ENCODE data around the gene MRPS9.

The MRPS9 gene

GRCh38 chr2:105037572-105038382 is at the start of gene MRPS9:
Gene MRPS9 (plus strand): TSS chr2:105038069. CDS start chr2:105038093, 24 bp downstream.
- DNase-seq (ENCODE audit: low spot score): peak; percentile 98

GRCh38 chr2:105005181-105005951 is 32.5 kb upstream of the MRPS9 start:
- DNase-seq (ENCODE audit: low spot score): no peak

- DNase-seq (ENCODE audit: low spot score): no peak
These were observed 30.5 kb upstream of the MRPS9 start for GRCh38 chr2:105007367-105007766.

GRCh38 chr2:105032476-105032875 is 5.4 kb upstream of the MRPS9 start:
- no peak for DNase-seq (ENCODE audit: low spot score)

GRCh38 chr2:105034170-105034569 is 3.7 kb upstream of the MRPS9 start:
- DNase-seq (ENCODE audit: low spot score): no peak

- no peak for DNase-seq (ENCODE audit: low spot score)
These were observed 653 bp downstream of the MRPS9 start for GRCh38 chr2:105038383-105039061.

- no peak for DNase-seq (ENCODE audit: low spot score)
These were observed 1.7 kb downstream of the MRPS9 start for GRCh38 chr2:105039559-105039958.

- DNase-seq (ENCODE audit: low spot score): no peak
These were observed 4.3 kb downstream of the MRPS9 start for GRCh38 chr2:105042189-105042588.

- DNase-seq (ENCODE audit: low spot score): no peak
These were observed 14.9 kb downstream of the MRPS9 start for GRCh38 chr2:105052773-105053172.

GRCh38 chr2:105055613-105056012 is 17.7 kb downstream of the MRPS9 start:
- no peak for DNase-seq (ENCODE audit: low spot score)

GRCh38 chr2:105056245-105056644 is 18.4 kb downstream of the MRPS9 start:
- DNase-seq (ENCODE audit: low spot score): no peak

- no peak for DNase-seq (ENCODE audit: low spot score)
These were observed 19.1 kb downstream of the MRPS9 start for GRCh38 chr2:105057005-105057404.

GRCh38 chr2:105061560-105061959 is 23.7 kb downstream of the MRPS9 start:
- no peak for DNase-seq (ENCODE audit: low spot score)

GRCh38 chr2:105062158-105062557 is 24.3 kb downstream of the MRPS9 start:
- no peak for DNase-seq (ENCODE audit: low spot score)

- DNase-seq (ENCODE audit: low spot score): no peak
These were observed 30.5 kb downstream of the MRPS9 start for GRCh38 chr2:105068387-105068786.

- DNase-seq (ENCODE audit: low spot score): no peak
These were observed 31.0 kb downstream of the MRPS9 start for GRCh38 chr2:105068875-105069274.

- DNase-seq (ENCODE audit: low spot score): no peak
These were observed 32.4 kb downstream of the MRPS9 start for GRCh38 chr2:105070010-105070865.

- no peak for DNase-seq (ENCODE audit: low spot score)
These were observed 33.5 kb downstream of the MRPS9 start for GRCh38 chr2:105071379-105071778.

- peak; percentile 7 for DNase-seq (ENCODE audit: low spot score)
These were observed 34.2 kb downstream of the MRPS9 start for GRCh38 chr2:105072039-105072438.

- no peak for DNase-seq (ENCODE audit: low spot score)
These were observed 35.7 kb downstream of the MRPS9 start for GRCh38 chr2:105073591-105073990.

- DNase-seq (ENCODE audit: low spot score): no peak
These were observed 38.3 kb downstream of the MRPS9 start for GRCh38 chr2:105076121-105076520.
